ENCODE data around the gene PHC1.

The PHC1 gene

DNA sequence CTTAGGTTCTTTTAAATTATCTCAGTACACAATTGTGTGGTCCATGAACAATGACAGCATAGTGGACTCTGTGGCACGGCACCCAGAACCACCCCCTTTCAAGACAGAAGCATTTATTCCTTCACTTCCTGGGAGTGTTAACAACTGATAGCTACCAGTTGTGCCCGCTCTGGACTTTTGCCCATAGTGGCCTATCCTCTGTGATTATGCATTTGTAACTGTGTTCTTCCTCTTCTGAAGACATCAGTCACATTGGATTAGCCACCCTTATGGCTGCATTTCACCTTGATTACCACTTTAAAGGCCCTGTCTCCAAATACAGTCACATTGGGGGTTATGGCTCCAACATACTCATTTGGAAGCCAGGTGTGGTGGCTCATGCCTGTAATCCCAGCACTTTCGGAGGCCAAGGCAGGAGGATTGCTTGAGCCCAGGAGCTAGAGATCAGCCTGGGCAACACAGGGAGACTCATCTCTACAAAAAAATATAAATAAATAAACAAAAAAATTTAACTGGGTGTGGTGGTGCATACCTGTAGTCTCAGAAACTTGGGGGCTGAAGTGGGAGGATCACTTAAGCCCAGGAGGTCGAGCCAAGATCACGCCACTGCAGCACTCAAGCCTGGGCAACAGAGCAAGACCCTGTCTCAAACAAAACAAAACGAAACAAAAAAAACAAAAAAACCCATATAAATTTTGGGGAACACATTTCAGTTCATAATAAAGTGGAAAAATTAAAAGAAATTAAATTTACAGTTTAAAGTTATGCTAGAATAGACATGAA lies 27.6 kb upstream of the PHC1 start:
- TF ChIP-seq ZFX (IDR thresholded peaks at IDR 0.05; ENCODE audit: borderline replicate concordance) = no peak
- TF ChIP-seq, protein P1, sequence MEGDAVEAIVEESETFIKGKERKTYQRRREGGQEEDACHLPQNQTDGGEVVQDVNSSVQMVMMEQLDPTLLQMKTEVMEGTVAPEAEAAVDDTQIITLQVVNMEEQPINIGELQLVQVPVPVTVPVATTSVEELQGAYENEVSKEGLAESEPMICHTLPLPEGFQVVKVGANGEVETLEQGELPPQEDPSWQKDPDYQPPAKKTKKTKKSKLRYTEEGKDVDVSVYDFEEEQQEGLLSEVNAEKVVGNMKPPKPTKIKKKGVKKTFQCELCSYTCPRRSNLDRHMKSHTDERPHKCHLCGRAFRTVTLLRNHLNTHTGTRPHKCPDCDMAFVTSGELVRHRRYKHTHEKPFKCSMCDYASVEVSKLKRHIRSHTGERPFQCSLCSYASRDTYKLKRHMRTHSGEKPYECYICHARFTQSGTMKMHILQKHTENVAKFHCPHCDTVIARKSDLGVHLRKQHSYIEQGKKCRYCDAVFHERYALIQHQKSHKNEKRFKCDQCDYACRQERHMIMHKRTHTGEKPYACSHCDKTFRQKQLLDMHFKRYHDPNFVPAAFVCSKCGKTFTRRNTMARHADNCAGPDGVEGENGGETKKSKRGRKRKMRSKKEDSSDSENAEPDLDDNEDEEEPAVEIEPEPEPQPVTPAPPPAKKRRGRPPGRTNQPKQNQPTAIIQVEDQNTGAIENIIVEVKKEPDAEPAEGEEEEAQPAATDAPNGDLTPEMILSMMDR (IDR thresholded peaks at IDR 0.05) = no peak
- H3K27ac ChIP-seq = no peak overlapping the region

DNA sequence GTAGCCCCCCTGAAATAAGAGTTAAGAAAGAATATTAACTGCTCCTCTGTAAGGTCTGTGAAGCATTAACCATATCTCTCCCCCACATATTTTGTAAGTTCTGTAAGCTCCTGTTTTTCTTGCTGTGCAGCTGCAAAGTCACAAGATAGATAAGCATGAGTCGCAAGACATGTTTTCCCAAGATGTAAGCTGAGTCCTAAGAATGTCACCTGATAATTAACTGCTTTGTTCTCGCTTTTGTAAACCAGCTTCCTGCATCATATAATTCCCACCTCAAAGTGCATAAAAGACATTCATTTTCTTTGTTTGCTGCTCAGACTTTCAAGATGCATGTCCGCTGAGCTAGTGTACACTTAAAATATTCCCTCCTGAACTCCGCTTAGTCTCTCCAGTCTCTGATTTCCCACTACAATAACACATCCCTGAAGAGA lies 27.0 kb upstream of the PHC1 start:
- TF ChIP-seq, protein P1 (IDR thresholded peaks at IDR 0.05) = no peak
- no peak for TF ChIP-seq ZFX (IDR thresholded peaks at IDR 0.05; ENCODE audit: borderline replicate concordance)
- no peak overlapping the region for H3K27ac ChIP-seq

DNA sequence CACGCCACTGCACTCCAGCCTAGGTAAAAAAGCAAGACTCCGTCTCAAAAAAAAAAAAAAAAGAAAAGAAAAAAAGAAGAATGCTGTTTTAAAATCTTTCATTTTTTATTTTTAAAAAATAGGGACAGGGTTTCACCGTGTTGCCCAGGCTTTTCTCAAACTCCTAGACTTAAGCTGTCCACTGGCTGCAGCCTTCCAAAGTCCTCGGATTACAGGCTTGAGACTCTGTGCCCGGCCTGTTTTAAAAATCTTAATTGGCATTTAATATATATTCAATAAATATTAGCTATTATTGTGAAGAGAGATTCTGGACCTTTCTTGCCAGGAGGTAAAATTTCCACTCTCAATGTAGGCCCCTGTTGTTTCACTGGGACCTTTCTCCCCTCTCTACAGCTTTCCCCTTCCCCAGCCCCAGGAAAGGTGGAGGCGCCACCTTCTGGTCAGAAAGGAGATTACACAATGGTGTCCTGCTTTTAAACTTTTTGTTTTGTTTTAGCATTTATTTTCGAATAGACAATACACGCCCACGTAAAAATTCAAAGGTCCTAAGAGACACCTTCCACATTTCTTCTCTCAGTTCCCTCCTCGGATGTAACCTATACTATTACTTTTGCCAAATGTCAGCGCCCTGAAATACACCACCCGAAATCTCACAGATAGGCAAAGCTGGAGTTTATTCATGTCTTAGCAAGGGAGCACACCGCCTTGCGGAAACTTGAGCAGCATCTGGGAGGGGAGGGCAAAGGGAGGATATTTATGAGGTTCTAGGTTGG lies 23.8 kb upstream of the PHC1 start:
- no peak for TF ChIP-seq ZFX (IDR thresholded peaks at IDR 0.05; ENCODE audit: borderline replicate concordance)
- TF ChIP-seq, protein P1 (IDR thresholded peaks at IDR 0.05) = peak; percentile 99
- H3K27ac ChIP-seq = no peak overlapping the region

DNA sequence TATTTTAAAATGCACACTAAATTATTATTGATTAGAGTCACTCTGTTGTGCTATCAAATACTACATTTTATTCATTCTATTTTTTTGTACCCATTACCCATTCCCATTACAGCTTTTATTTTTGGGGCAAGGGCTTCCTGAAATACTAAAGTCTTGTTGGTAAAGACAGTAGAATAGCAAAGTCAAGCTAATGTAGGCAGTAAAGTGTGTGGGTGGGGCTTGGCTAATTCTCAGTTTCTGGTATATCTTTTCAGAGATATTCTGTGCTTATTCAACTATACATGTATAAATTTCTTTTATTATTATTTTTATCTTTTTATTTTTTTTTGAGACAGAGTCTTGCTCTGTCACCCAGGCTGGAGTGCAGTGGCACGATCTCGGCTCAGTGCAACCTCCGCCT lies 22.3 kb upstream of the PHC1 start:
- H3K27ac ChIP-seq = no peak overlapping the region
- TF ChIP-seq, protein P1 (IDR thresholded peaks at IDR 0.05) = no peak
- no peak for TF ChIP-seq ZFX (IDR thresholded peaks at IDR 0.05; ENCODE audit: borderline replicate concordance)

GRCh38 chr12:8894378-8894777 lies 19.9 kb upstream of the PHC1 start:
- no peak overlapping the region for H3K27ac ChIP-seq
- TF ChIP-seq, protein P1 (IDR thresholded peaks at IDR 0.05) = no peak

DNA sequence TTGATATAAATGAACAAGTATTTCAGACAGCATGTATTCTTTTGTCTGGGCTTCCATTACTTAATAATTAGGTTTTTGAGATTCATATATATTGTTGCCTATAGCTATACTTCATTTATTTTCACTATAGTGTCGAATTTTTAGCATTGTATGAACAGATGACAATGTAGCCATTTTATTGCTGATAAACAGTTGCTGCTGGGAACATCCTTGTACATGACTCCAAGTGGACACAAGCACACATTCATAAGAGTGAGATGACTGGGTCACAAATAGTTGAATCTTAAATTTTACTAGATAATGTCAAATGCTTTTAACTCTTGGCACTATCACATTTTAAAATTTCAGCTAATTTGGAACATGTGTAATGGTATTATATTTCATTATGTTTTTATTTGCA lies 19.3 kb upstream of the PHC1 start:
- TF ChIP-seq ZFX (IDR thresholded peaks at IDR 0.05; ENCODE audit: borderline replicate concordance) = no peak
- TF ChIP-seq, protein P1 (IDR thresholded peaks at IDR 0.05) = no peak

GRCh38 chr12:8897081-8897480 lies 17.2 kb upstream of the PHC1 start:
- TF ChIP-seq, protein P1 (IDR thresholded peaks at IDR 0.05) = no peak
- no peak for TF ChIP-seq ZFX (IDR thresholded peaks at IDR 0.05; ENCODE audit: borderline replicate concordance)
- H3K27ac ChIP-seq = no peak overlapping the region

More for the DNA sequence above, 19.3 kb upstream of the PHC1 start:
- H3K27ac ChIP-seq = no peak overlapping the region

Measured in 22Rv1 (cell line).